ENCODE results near the gene PSMD3.
"Not testable (repeated sequence)": the region's sequence is repeated elsewhere in the genome, so short reads cannot be mapped to it uniquely, and the experiment has no call there.

The PSMD3 gene

GRCh38 chr17:40000161-40000560 is 19.6 kb downstream of the PSMD3 start:
- DNase-seq, result no peak

- not testable (repeated sequence) for DNase-seq
Observed at GRCh38 chr17:40001335-40001734, 20.7 kb downstream of the PSMD3 start.

GRCh38 chr17:40004072-40004471 is 23.5 kb downstream of the PSMD3 start:
- DNase-seq, result no peak

GRCh38 chr17:40004712-40005111 is 24.1 kb downstream of the PSMD3 start:
- no peak for DNase-seq

- no peak for DNase-seq
Observed at GRCh38 chr17:40005520-40005919, 24.9 kb downstream of the PSMD3 start.

GRCh38 chr17:40010946-40011500 is 30.4 kb downstream of the PSMD3 start:
- not testable (repeated sequence) for DNase-seq

- DNase-seq, result not testable (repeated sequence)
Observed at GRCh38 chr17:40012017-40012647, 31.5 kb downstream of the PSMD3 start.

- no peak for DNase-seq
Observed at GRCh38 chr17:40014375-40014980, 33.9 kb downstream of the PSMD3 start.

- no peak for DNase-seq
Observed at GRCh38 chr17:40015005-40015997, 34.7 kb downstream of the PSMD3 start, which contains the start of gene CSF3. Gene CSF3 (plus strand): TSS chr17:40015440. CDS start chr17:40015475, 35 bp downstream.

- DNase-seq, result no peak
Observed at GRCh38 chr17:40015998-40016985, 35.7 kb downstream of the PSMD3 start.

GRCh38 chr17:40017422-40018080 is 36.9 kb downstream of the PSMD3 start:
- no peak for DNase-seq

GRCh38 chr17:40018211-40019121 is 37.9 kb downstream of the PSMD3 start:
- no peak for DNase-seq

GRCh38 chr17:40019140-40019991 is 38.8 kb downstream of the PSMD3 start:
- no peak for DNase-seq

- no peak for DNase-seq
Observed at GRCh38 chr17:40020146-40020545, 39.5 kb downstream of the PSMD3 start.

- DNase-seq, result no peak
Observed at GRCh38 chr17:40021451-40021971, 40.9 kb downstream of the PSMD3 start.

GRCh38 chr17:40022497-40022896 is 41.9 kb downstream of the PSMD3 start:
- DNase-seq, result no peak

GRCh38 chr17:40022961-40023541 is 42.4 kb downstream of the PSMD3 start:
- no peak for DNase-seq

- no peak for DNase-seq
Observed at GRCh38 chr17:40023590-40024292, 43.1 kb downstream of the PSMD3 start.
